Panc1 (cell line): ENCODE data around the gene SHROOM3. TPM values are rescaled to one million over a fixed set of nuclear protein-coding genes. Genes with fewer than 3 reads are reported as not detected.

ENCODE experiments used
- ATAC-seq: fragments of 200-7000 bp; cut with Tn5 transposase; 2 replicates; pipeline ENCODE4 v1.9.1; 2020; ENCODE audit warnings: mild to moderate bottlenecking, moderate library complexity
- BruUV-seq: library from RNA; stranded (reverse); fragments of 400-500 nt; replicated peaks from 2 replicates; lab custom pipeline; 2021; lab: Mats Ljungman, UMichigan
- CTCF ChIA-PET: fragments of 300-600 bp; sonication (Branson Sonifier 250); formaldehyde crosslinking; loops from one replicate; lab custom pipeline; 2022; ENCODE audit warnings: antibody characterized with exemption; lab: Charles Lee
- POLR2A ChIA-PET: fragments of 300-600 bp; sonication (Branson Sonifier 250); formaldehyde crosslinking; loops from one replicate; lab custom pipeline; 2022; ENCODE audit warnings: antibody characterized with exemption; lab: Charles Lee
- DNase-seq: peaks from one replicate; pipeline ENCODE4 v3.0.0-alpha.2; 2010; ENCODE audit warnings: low read depth, low spot score
- H3K27ac ChIP-seq: 2 replicates; pipeline ENCODE4 v1.5.1; 2011; ENCODE audit warnings: mild to moderate bottlenecking, low read length, inconsistent platforms
- H3K27me3 ChIP-seq: fragments of 200-500 bp; sonication (Bioruptor generic); 2 replicates; pipeline ENCODE4 v1.6.0; 2014; ENCODE audit warnings: low read length, inconsistent platforms; ENCODE audit not compliant: control insufficient read depth, insufficient read depth
- H3K36me3 ChIP-seq: fragments of 200-500 bp; sonication (Bioruptor generic); 2 replicates; pipeline ENCODE4 v1.5.1; 2014; ENCODE audit warnings: inconsistent platforms, mild to moderate bottlenecking, low read length, moderate library complexity; ENCODE audit not compliant: control insufficient read depth, insufficient read depth
- H3K4me1 ChIP-seq: 2 replicates; pipeline ENCODE4 v1.5.1; 2011; ENCODE audit warnings: inconsistent platforms, mild to moderate bottlenecking, low read length, moderate library complexity; ENCODE audit not compliant: control insufficient read depth, insufficient read depth
- H3K4me3 ChIP-seq, 2 experiments: 2 replicates each; pipeline ENCODE4 v1.5.1; 2011 to 2012; ENCODE audit warnings: low read depth in 2 of 2, low read length in 2 of 2, mild to moderate bottlenecking in 2 of 2, inconsistent platforms in 1 of 2, moderate library complexity in 1 of 2
- H3K9me3 ChIP-seq: fragments of 200-500 bp; sonication (Bioruptor generic); 2 replicates; pipeline ENCODE4 v1.5.1; 2014; ENCODE audit warnings: low read depth, mild to moderate bottlenecking, inconsistent platforms, low read length, moderate library complexity; ENCODE audit not compliant: control insufficient read depth, insufficient read depth
- POLR2AphosphoS5 ChIP-seq: IDR thresholded peaks from 2 replicates; pipeline ENCODE4 v1.6.1; 2012; ENCODE audit warnings: mild to moderate bottlenecking, low read depth, low read length, moderate library complexity
- REST ChIP-seq, 2 experiments: IDR thresholded peaks; 2 replicates each; pipeline ENCODE4 v1.6.1; 2011 to 2012; ENCODE audit warnings: low read depth in 2 of 2, control low read depth in 1 of 2, low read length in 1 of 2, mild to moderate bottlenecking in 1 of 2, moderate library complexity in 1 of 2; ENCODE audit not compliant: insufficient read depth in 1 of 2
- SIN3A ChIP-seq: IDR thresholded peaks from 2 replicates; pipeline ENCODE4 v1.6.1; 2012; ENCODE audit warnings: low read depth, mild to moderate bottlenecking, low read length, moderate library complexity, borderline replicate concordance; ENCODE audit not compliant: insufficient read depth
- TCF7L2 ChIP-seq: IDR thresholded peaks from 2 replicates; pipeline ENCODE4 v1.6.1; 2011; ENCODE audit warnings: mild to moderate bottlenecking, low read depth, low read length, inconsistent platforms
- in situ Hi-C: cut with HindIII; loops from 2 replicates; pipeline ENCODE4 v1.10.0; 2016; ENCODE audit warnings: low sequenced_read_pairs, low pct_unique_long_range_greater_than_20kb
- intact Hi-C: fragments of 100-400 bp; cut with micrococcal nuclease; formaldehyde crosslinking; loops from one replicate; pipeline ENCODE4 v1.10.0; 2022; ENCODE audit not compliant: unreplicated experiment
- total RNA-seq: library from RNA; stranded (reverse); gene quantifications from one replicate; pipeline ENCODE4 v1.2.1, GENCODE V29; 2021; ENCODE audit not compliant: unreplicated experiment
- TF ChIP-seq, protein P1 (sequence below): fragments of 450-650 bp; IDR thresholded peaks from 2 replicates; pipeline ENCODE4 v1.5.1; 2017; ENCODE audit warnings: mild to moderate bottlenecking

SHROOM3 gene
- total RNA-seq, 1 experiment from 2014 or later = 7.2 TPM

DNA sequence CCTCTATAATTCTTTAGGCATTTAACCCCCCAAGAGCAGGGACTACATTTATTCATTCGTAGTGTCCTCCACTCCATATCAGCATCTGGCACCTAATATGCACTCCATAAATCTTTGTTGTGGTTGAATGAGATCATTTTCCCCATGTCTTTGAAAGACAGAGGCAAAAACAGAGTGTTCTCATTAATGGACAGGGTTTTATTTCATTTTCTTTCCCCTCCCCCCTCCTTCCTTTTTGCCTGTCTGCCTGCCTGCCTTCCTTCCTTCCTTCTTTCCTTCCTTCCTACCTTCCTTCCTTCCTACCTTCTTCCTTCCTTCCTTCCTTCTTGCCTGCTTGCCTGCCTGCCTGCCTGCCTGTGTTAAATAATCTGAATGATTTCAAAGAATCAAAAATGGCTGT is 83.2 kb downstream of the SHROOM3 start:
- CTCF ChIA-PET = no interaction called here
- DNase-seq (no peak), ATAC-seq (no peak)
- POLR2A ChIA-PET = no interaction called here
- TF ChIP-seq, protein P1, sequence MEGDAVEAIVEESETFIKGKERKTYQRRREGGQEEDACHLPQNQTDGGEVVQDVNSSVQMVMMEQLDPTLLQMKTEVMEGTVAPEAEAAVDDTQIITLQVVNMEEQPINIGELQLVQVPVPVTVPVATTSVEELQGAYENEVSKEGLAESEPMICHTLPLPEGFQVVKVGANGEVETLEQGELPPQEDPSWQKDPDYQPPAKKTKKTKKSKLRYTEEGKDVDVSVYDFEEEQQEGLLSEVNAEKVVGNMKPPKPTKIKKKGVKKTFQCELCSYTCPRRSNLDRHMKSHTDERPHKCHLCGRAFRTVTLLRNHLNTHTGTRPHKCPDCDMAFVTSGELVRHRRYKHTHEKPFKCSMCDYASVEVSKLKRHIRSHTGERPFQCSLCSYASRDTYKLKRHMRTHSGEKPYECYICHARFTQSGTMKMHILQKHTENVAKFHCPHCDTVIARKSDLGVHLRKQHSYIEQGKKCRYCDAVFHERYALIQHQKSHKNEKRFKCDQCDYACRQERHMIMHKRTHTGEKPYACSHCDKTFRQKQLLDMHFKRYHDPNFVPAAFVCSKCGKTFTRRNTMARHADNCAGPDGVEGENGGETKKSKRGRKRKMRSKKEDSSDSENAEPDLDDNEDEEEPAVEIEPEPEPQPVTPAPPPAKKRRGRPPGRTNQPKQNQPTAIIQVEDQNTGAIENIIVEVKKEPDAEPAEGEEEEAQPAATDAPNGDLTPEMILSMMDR = no peak
- TF ChIP-seq POLR2AphosphoS5 (no peak), TCF7L2 (no peak), SIN3A (no peak), REST (IDR thresholded peaks at IDR 0.05; ENCODE audit: insufficient read depth in 1 of 2, low read depth in 2 of 2, low read length in 1 of 2) (no peak)
- no peaks in the 10 kb centered on the region for H3K27me3 ChIP-seq
- H3K36me3 ChIP-seq = no peaks in the 10 kb centered on the region
- no peaks in the 10 kb centered on the region for H3K4me1 ChIP-seq
- intact Hi-C loops = no loop called here
- H3K9me3 ChIP-seq = no peaks in the 10 kb centered on the region
- in situ Hi-C loops = no loop called here
- no peak overlapping the region for H3K4me3 ChIP-seq
- no TSS peak for BruUV-seq
- no peak overlapping the region for H3K27ac ChIP-seq

GRCh38 chr4:76523593-76523992 is 88.6 kb downstream of the SHROOM3 start:
- H3K4me3 ChIP-seq = no peak overlapping the region
- no peaks in the 10 kb centered on the region for H3K9me3 ChIP-seq
- no TSS peak for BruUV-seq
- ATAC-seq (no peak), DNase-seq (no peak)
- no peak overlapping the region for H3K27ac ChIP-seq
- H3K4me1 ChIP-seq = no peaks in the 10 kb centered on the region; the same call in 1 of the 2 replicates
- TF ChIP-seq TCF7L2 = no peak
- TF ChIP-seq, protein P1 = no peak
- no peak for TF ChIP-seq SIN3A
- TF ChIP-seq POLR2AphosphoS5 = no peak
- no peak for TF ChIP-seq REST (IDR thresholded peaks at IDR 0.05; ENCODE audit: insufficient read depth in 1 of 2, low read depth in 2 of 2, low read length in 1 of 2)
- ChIA-PET CTCF (no interaction called here), POLR2A (no interaction called here)
- H3K36me3 ChIP-seq = no peaks in the 10 kb centered on the region
- intact Hi-C loops (no loop called here), in situ Hi-C loops (no loop called here)
- H3K27me3 ChIP-seq = no peaks in the 10 kb centered on the region
